Spleen (tissue), 3 donors: ENCODE results near the gene RBM23.

ENCODE experiments used
- POLR2A ChIP-seq, 3 donors: fragments of 450-650 bp; IDR thresholded peaks; one replicate each; pipeline ENCODE4 v1.5.1; 2017; ENCODE audit warnings: antibody characterized with exemption in 3 of 3, mild to moderate bottlenecking in 1 of 3
- POLR2AphosphoS5 ChIP-seq, 3 donors: sonication (generic); formaldehyde crosslinking; IDR thresholded peaks; one replicate each; pipeline ENCODE4 v1.5.1; 2017; ENCODE audit warnings: antibody characterized with exemption in 3 of 3

DNA sequence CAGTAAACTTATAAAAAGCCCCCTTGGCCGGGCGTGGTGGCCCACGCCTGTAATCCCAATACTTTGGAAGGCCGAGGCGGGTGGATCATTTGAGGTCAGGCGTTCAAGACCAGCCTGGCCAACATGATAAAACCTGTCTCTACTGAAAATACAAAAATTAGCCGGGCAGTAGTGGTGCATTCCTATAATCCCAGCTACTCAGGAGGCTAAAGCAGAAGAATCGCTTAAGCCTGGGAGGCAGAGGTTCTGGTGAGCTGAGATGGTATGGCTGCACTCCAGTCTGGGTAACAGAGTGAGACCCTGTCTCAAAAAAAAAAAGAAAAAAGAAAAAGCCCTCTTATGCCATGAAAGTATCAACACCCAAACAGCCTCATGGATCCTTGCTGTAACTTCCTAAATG is 6.6 kb upstream of the RBM23 start:
- TF ChIP-seq POLR2A (IDR thresholded peaks at IDR 0.05) (no peak), POLR2AphosphoS5 (IDR thresholded peaks at IDR 0.05) (no peak)
